Uterus (tissue), 4 donors: ENCODE results near the gene IQSEC1. TPM values are rescaled to one million over a fixed set of nuclear protein-coding genes. Genes with fewer than 3 reads are reported as not detected.
A peak's percentile ranks its signal among the peaks of the same experiment; 100 is the strongest.

Experiments
- DNase-seq, 2 donors: peaks; one replicate each; pipeline ENCODE4 v3.0.0-alpha.2; 2019 to 2020
- H3K27ac ChIP-seq, 2 donors: fragments of 200-600 bp; sonication (generic); 1 replicate in 1 of 2; 2 replicates in 1 of 2; pipeline ENCODE4 v1.5.1; 2016 to 2018
- H3K27me3 ChIP-seq, 2 donors: fragments of 200-600 bp; sonication (generic); one replicate each; pipeline ENCODE4 v1.5.1; 2018 to 2019; ENCODE audit warnings: control low read depth in 1 of 2
- H3K36me3 ChIP-seq, 2 donors: fragments of 200-600 bp; sonication (generic); one replicate each; pipeline ENCODE4 v1.5.1; 2019; ENCODE audit warnings: control low read depth in 1 of 2
- H3K4me1 ChIP-seq, 2 donors: fragments of 200-600 bp; sonication (generic); one replicate each; pipeline ENCODE4 v1.5.1; 2018 to 2019; ENCODE audit warnings: control low read depth in 1 of 2
- H3K4me3 ChIP-seq, 2 donors: fragments of 200-600 bp; sonication (generic); 1 replicate in 1 of 2; 2 replicates in 1 of 2; pipeline ENCODE4 v1.5.1; 2018 to 2019; ENCODE audit warnings: mild to moderate bottlenecking in 1 of 2
- H3K9me3 ChIP-seq, 2 donors: fragments of 200-600 bp; sonication (generic); one replicate each; pipeline ENCODE4 v1.5.1; 2019; ENCODE audit warnings: control low read depth in 1 of 2
- POLR2A ChIP-seq, 2 donors: fragments of 450-650 bp; IDR thresholded peaks; one replicate each; pipeline ENCODE4 v1.6.1; 2016; ENCODE audit warnings: antibody characterized with exemption in 2 of 2, mild to moderate bottlenecking in 1 of 2, moderate library complexity in 1 of 2
- intact Hi-C: fragments of 100-400 bp; cut with DNase I; formaldehyde crosslinking; loops from one replicate; pipeline ENCODE4 v1.15.1; 2023; ENCODE audit warnings: low total_unique reads
- total RNA-seq, 4 donors: library from RNA; depleted of rRNA in 3 of 4; stranded (reverse); fragments of >200 nt in 3 of 4; gene quantifications; one replicate each; pipeline versions ENCODE4 v1.1.0 to v1.2.4, GENCODE V29; 2014 to 2023
- TF ChIP-seq, protein P1 (sequence below), 4 experiments: fragments of 200-600 bp in 2 of 4; fragments of 450-650 bp in 2 of 4; sonication (generic) in 2 of 4; IDR thresholded peaks; one replicate each; pipeline ENCODE4 v1.5.1; 2016 to 2019; ENCODE audit warnings: antibody characterized with exemption in 4 of 4, mild to moderate bottlenecking in 2 of 4, moderate library complexity in 1 of 4
- donor health status: DM: yes; HTN: yes; CAD: no.

The IQSEC1 gene
- total RNA-seq, 4 donors from 2014 or later = 17.9 to 61.4 (median 49.7) TPM

DNA sequence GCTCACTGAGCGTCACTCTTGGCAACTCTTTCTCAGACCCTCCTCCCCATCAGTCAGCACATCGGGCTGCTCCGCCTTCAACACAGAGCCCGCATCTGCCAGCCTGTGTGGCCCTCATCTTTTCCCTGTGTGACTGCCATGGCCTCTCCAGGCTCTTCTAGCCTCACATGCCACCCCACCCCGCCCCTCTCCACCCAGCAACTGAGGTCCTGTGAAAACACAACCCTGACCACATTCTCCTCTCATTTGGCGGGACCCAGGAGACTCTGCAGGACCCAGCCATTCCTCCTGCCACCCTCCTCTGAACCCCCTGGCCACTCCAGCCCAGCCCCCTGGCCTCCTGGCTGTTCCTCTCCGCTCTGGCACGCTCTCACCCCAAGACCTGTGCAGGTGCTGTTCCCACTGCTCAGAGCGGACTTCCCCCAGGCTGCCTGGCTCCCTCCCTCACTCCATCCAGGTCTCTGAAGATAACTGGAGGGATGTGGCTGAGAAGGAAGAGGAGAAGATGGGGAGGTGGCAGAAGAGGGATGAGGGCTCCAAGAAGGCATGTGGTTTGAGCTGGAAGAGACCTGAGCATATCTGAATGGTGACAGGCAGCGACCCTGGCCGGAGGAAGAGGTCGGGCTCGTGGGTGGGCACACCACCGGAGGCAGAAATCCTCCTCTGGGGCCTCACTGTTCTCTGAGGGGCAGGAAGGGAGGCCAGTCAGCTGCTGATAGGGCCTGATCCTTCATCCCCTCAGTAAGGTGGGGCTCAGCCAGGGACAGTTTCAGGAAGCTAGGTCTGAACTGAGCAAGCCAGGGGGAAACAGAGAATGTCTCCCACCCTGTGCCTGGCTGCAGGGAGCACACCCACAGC is 120.7 kb downstream of the IQSEC1 start:
- intact Hi-C loops = no loop called here
- DNase-seq = no peak
- TF ChIP-seq POLR2A (IDR thresholded peaks at IDR 0.05) = no peak
- TF ChIP-seq, protein P1, sequence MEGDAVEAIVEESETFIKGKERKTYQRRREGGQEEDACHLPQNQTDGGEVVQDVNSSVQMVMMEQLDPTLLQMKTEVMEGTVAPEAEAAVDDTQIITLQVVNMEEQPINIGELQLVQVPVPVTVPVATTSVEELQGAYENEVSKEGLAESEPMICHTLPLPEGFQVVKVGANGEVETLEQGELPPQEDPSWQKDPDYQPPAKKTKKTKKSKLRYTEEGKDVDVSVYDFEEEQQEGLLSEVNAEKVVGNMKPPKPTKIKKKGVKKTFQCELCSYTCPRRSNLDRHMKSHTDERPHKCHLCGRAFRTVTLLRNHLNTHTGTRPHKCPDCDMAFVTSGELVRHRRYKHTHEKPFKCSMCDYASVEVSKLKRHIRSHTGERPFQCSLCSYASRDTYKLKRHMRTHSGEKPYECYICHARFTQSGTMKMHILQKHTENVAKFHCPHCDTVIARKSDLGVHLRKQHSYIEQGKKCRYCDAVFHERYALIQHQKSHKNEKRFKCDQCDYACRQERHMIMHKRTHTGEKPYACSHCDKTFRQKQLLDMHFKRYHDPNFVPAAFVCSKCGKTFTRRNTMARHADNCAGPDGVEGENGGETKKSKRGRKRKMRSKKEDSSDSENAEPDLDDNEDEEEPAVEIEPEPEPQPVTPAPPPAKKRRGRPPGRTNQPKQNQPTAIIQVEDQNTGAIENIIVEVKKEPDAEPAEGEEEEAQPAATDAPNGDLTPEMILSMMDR (IDR thresholded peaks at IDR 0.05) = no peak
- Histone ChIP-seq H3K9me3 (no peaks in the 10 kb centered on the region), H3K27ac (no peak overlapping the region), H3K27me3 (no peaks in the 10 kb centered on the region), H3K4me3 (no peak overlapping the region), H3K36me3 (no peaks in the 10 kb centered on the region), H3K4me1 (peaks cover under 1 to 33% of the 10 kb centered on the region in 2 donors)

DNA sequence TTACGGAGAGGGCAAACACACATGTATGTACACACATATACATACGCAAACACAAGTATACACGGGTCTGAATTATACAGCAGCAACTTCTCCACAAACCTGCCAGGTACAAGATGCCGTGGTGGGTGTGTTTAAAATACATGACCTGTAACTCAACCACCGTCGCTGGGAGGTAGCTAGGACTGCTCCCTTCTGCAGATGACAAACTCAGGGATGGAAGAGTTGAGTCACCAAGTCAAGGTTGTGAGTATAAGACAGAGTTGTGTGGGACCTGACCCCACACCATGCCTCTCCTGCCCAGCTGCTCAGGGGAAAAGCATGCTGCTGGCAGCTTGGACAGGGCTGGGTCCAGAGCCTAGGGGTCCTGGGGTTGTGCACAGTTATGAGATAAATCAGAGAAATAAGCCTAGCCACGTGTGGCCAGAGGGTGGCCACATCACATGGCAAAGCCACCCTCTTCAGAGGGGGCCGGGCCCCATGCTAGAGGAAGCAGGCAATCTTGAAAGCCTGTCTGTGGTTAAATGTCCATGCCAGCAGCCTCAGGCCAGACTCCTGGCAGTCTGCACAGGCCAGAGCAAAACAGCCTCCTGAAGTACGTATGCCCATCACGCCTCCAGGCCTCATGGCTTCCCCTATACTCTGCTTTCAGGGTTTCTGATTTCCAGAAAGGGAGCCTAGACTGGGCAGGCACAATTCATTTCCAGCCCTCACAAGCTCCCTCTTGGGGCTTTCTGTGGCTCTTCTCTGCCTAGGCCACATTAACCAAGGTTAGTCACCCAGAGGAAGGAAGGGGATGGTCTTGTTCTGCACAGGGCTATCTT is 124.1 kb downstream of the IQSEC1 start:
- no peak for DNase-seq
- intact Hi-C loops = no loop called here
- peaks cover 3 to 24% of the 10 kb centered on the region in 2 donors for H3K4me1 ChIP-seq
- no peaks in the 10 kb centered on the region for H3K36me3 ChIP-seq
- no peaks in the 10 kb centered on the region for H3K27me3 ChIP-seq
- H3K9me3 ChIP-seq = no peaks in the 10 kb centered on the region
- no peak overlapping the region for H3K4me3 ChIP-seq
- H3K27ac ChIP-seq = no peak overlapping the region
- TF ChIP-seq POLR2A (IDR thresholded peaks at IDR 0.05) = no peak
- TF ChIP-seq, protein P1 (IDR thresholded peaks at IDR 0.05) = no peak

DNA sequence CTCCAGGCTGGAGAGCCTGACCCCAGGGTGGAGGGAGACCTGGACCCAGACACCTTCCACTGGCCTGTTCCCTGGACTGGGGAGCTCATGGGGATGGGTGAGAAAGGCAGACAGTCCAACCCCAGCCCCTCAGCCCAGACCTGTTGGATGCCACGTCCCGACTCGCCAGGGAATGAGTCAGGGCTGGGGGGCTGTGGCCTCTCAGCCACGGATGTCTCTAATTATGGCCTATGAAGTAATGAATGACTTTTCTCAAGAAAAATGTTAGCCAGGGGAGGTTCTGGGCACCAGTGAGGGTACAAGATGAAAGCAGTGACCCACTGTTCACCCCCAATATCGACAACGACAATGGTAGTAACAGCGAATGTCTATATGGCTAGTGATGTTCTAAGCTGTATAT is 124.9 kb downstream of the IQSEC1 start:
- Histone ChIP-seq H3K4me1 (peaks cover 3 to 24% of the 10 kb centered on the region in 2 donors), H3K9me3 (no peaks in the 10 kb centered on the region), H3K27me3 (no peaks in the 10 kb centered on the region), H3K27ac (no peak overlapping the region), H3K36me3 (no peaks in the 10 kb centered on the region), H3K4me3 (no peak overlapping the region)
- TF ChIP-seq, protein P1 (IDR thresholded peaks at IDR 0.05) = no peak
- no peak for TF ChIP-seq POLR2A (IDR thresholded peaks at IDR 0.05)
- DNase-seq = no peak
- intact Hi-C loops = no loop called here

DNA sequence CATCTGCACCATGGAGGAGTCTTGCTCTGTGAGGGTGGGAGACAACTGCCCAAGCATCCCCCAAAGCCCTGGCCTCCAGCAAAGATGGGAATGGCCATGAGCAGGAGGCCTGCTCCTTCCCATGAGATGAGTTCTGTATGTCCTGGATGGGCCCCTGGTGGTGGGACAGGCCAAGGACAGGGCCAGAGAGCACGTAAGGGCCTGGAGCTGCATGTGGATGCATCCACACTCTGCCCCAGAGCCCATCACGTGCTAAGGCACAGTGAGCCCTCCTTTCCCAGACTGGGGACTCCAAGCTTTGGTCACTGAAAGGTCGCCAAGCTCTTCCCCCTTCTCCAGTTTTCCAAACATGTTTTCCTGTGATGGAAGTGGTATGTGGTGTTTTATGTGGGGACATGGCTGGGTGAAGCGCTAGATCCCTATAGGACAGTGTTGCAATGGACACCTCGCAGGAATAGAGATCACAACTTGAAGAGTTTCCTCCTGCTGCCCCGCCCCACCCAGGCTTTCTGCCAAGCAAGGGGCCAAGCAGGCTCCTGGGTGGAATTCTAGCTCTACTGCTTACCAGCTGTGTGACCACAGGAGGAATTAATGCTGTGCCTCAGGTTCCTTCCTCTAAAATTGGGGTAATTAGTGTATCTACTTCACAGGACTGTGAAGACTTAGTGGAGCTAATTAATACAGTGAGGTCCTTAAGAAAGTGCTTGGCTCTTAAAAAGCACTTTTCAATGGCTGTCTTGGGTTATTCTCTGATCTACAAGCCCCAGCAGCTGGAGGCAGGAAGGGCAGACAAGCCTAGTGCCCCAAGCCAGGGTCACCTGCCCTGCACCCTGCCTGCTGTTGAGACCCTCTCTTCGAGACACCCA is 125.5 kb downstream of the IQSEC1 start:
- Histone ChIP-seq H3K27me3 (no peaks in the 10 kb centered on the region), H3K4me3 (no peak overlapping the region), H3K4me1 (peaks cover 3 to 24% of the 10 kb centered on the region in 2 donors), H3K36me3 (no peaks in the 10 kb centered on the region), H3K27ac (no peak overlapping the region), H3K9me3 (no peaks in the 10 kb centered on the region)
- TF ChIP-seq, protein P1 (IDR thresholded peaks at IDR 0.05) = no peak
- no peak for TF ChIP-seq POLR2A (IDR thresholded peaks at IDR 0.05)
- intact Hi-C loops = no loop called here
- peak; percentile 52 to 62 for DNase-seq
